ENCODE measurements around the gene SEMA3C.

The SEMA3C gene

DNA sequence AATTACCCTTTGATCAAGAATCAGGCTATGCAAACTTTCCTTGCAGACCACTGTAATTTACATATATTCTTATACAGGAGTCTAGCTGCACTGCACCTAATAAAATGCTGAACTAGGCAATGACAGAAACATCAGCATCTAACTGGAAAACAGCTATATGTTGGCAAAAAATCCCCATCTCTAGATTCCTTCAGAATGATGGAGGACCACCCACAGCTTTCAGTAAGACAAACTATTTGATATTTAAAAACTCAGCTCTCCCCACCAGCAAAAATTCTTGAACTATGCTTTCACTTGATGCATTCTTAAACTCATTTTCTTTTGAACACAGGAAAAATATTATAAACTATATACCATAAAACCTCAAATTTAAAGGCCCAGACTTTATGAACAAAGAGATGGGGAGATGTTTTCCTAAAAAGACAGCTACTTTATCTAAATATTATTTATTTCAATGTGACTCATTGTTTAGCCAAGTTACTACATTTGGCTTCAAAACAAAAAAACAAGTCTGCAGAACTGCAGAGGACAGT is 77.4 kb downstream of the SEMA3C start:
- H3K9ac ChIP-seq (ENCODE audit: low read length): no peak overlapping the region
- no peaks in the 10 kb centered on the region for H3K9me3 ChIP-seq (ENCODE audit: low read length)
- H3K36me3 ChIP-seq (ENCODE audit: insufficient read depth, low read length): no peaks in the 10 kb centered on the region
- H3K27me3 ChIP-seq (ENCODE audit: control insufficient read depth in 1 of 2, insufficient read depth in 2 of 2, low read length in 2 of 2): no peaks in the 10 kb centered on the region
- no peak overlapping the region for H3K27ac ChIP-seq (ENCODE audit: low read depth, low read length)
- peaks cover 52% of the 10 kb centered on the region for H3K4me1 ChIP-seq (ENCODE audit: insufficient read depth, low read length)
- no peak overlapping the region for H3K4me3 ChIP-seq (ENCODE audit: low read depth in 1 of 2, low read length in 2 of 2)

DNA sequence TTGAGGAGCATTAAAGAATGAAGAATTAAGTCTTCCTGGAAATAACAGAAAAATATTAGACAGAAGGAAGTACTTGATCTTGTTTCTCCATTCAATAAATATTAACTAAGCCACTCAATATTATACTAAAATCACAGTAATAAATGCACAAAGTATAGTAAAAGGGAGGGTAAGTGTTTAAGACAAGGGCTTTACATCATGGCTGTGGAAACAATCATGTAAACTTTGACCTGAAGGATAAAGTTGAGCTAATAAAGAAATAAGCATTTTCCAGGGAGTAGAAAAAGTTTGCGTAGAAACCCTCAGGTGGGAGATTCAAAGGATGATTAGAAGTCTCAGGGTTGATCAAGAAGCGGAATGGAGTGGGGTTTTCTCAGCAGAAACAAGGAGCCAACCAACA is 78.2 kb downstream of the SEMA3C start:
- Histone ChIP-seq H3K9me3 (ENCODE audit: low read length) (no peaks in the 10 kb centered on the region), H3K4me3 (ENCODE audit: low read depth in 1 of 2, low read length in 2 of 2) (no peak overlapping the region), H3K4me1 (ENCODE audit: insufficient read depth, low read length) (peaks cover 49% of the 10 kb centered on the region), H3K9ac (ENCODE audit: low read length) (no peak overlapping the region), H3K36me3 (ENCODE audit: insufficient read depth, low read length) (no peaks in the 10 kb centered on the region), H3K27ac (ENCODE audit: low read depth, low read length) (no peak overlapping the region), H3K27me3 (ENCODE audit: control insufficient read depth in 1 of 2, insufficient read depth in 2 of 2, low read length in 2 of 2) (no peaks in the 10 kb centered on the region)

DNA sequence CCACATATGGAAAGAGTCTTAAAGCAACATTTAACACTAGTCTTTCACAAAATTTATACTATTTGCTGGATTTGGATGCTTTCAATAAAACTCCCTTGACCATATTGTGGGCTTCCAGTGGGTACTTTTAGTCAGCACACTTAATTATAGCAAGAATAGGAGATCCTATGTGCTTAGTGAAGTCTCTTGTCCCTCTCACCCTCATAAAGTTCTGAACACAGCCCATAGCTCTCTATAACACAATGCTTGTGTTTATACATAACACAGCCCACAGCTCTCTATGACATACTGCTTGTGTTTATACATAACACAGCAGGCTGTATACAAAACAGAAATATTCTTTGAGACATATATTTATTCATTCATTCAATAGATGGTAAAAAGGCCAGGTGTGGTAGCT is 79.0 kb downstream of the SEMA3C start:
- Histone ChIP-seq H3K4me3 (ENCODE audit: low read depth in 1 of 2, low read length in 2 of 2) (no peak overlapping the region), H3K9ac (ENCODE audit: low read length) (no peak overlapping the region), H3K27ac (ENCODE audit: low read depth, low read length) (no peak overlapping the region), H3K9me3 (ENCODE audit: low read length) (no peaks in the 10 kb centered on the region), H3K36me3 (ENCODE audit: insufficient read depth, low read length) (no peaks in the 10 kb centered on the region), H3K27me3 (ENCODE audit: control insufficient read depth in 1 of 2, insufficient read depth in 2 of 2, low read length in 2 of 2) (no peaks in the 10 kb centered on the region), H3K4me1 (ENCODE audit: insufficient read depth, low read length) (peaks cover 44% of the 10 kb centered on the region)

DNA sequence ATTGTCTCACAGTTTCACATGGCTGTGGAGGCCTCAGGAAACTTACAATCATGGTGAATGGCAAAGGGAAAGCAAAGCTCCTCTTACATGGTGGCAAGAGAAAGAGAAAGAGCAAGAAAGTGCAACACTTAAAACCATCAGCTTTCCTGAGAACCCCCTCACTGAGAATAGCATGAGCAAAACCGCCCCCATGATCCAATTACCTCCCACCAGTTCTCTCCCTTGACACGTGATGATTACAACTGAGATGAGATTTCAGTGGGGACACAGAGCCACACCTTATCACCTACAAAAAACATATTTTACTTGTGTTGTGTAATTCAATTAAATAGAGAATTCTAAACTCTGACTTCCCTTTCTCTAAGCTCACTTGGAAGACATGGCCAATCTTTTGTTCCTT is 80.2 kb downstream of the SEMA3C start:
- peaks cover 52% of the 10 kb centered on the region for H3K4me1 ChIP-seq (ENCODE audit: insufficient read depth, low read length)
- H3K9me3 ChIP-seq (ENCODE audit: low read length): no peaks in the 10 kb centered on the region
- no peaks in the 10 kb centered on the region for H3K27me3 ChIP-seq (ENCODE audit: control insufficient read depth in 1 of 2, insufficient read depth in 2 of 2, low read length in 2 of 2)
- H3K27ac ChIP-seq (ENCODE audit: low read depth, low read length): no peak overlapping the region
- no peak overlapping the region for H3K4me3 ChIP-seq (ENCODE audit: low read depth in 1 of 2, low read length in 2 of 2)
- H3K9ac ChIP-seq (ENCODE audit: low read length): no peak overlapping the region
- H3K36me3 ChIP-seq (ENCODE audit: insufficient read depth, low read length): no peaks in the 10 kb centered on the region

DNA sequence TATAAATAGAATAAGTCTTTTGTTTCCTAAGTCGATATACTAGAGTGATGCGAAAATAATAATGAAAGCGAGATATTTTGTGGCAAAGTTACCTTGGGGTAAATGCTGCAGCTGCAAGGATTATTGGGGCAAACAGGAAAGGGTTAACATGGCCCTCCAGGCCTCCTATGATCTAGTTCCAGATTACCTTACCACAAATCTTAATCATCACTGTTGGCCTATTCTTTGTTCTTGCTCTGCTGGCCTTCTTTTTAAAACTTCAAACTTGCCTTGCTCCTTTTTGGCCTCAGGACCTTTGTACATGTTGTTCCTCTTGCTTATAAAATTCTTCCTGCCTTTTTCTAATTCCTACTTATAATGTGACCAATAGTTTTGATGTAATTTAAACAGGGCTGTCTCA is 81.5 kb downstream of the SEMA3C start:
- H3K4me1 ChIP-seq (ENCODE audit: insufficient read depth, low read length): peaks cover 43% of the 10 kb centered on the region
- H3K27me3 ChIP-seq (ENCODE audit: control insufficient read depth in 1 of 2, insufficient read depth in 2 of 2, low read length in 2 of 2): no peaks in the 10 kb centered on the region
- H3K9ac ChIP-seq (ENCODE audit: low read length): no peak overlapping the region

DNA sequence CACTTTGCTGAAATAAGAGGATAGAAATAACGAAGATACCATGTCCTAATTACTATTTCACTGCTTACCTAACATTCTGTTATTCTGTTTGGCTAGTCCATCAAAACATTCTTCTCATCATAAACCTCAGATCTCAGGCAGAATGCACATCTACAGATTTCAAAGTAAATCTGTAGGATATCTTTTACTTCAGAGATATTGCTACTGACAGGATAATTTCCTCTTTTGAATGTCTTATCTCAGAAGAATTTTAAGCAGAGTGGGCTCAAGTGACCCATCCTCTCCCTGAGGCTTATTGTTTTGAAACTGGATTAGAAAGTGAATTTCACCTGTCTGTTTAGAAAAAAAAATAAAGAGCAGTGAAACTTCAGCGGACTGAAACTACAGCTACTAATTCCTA is 83.6 kb downstream of the SEMA3C start:
- Histone ChIP-seq H3K4me3 (ENCODE audit: low read depth in 1 of 2, low read length in 2 of 2) (no peak overlapping the region), H3K27ac (ENCODE audit: low read depth, low read length) (no peak overlapping the region), H3K9me3 (ENCODE audit: low read length) (no peaks in the 10 kb centered on the region), H3K36me3 (ENCODE audit: insufficient read depth, low read length) (no peaks in the 10 kb centered on the region), H3K4me1 (ENCODE audit: insufficient read depth, low read length) (peaks cover 45% of the 10 kb centered on the region), H3K9ac (ENCODE audit: low read length) (no peak overlapping the region), H3K27me3 (ENCODE audit: control insufficient read depth in 1 of 2, insufficient read depth in 2 of 2, low read length in 2 of 2) (no peaks in the 10 kb centered on the region)

More for the DNA sequence above, 81.5 kb downstream of the SEMA3C start:
- Histone ChIP-seq H3K36me3 (ENCODE audit: insufficient read depth, low read length) (no peaks in the 10 kb centered on the region), H3K4me3 (ENCODE audit: low read depth in 1 of 2, low read length in 2 of 2) (no peak overlapping the region), H3K27ac (ENCODE audit: low read depth, low read length) (no peak overlapping the region), H3K9me3 (ENCODE audit: low read length) (no peaks in the 10 kb centered on the region)

DNA sequence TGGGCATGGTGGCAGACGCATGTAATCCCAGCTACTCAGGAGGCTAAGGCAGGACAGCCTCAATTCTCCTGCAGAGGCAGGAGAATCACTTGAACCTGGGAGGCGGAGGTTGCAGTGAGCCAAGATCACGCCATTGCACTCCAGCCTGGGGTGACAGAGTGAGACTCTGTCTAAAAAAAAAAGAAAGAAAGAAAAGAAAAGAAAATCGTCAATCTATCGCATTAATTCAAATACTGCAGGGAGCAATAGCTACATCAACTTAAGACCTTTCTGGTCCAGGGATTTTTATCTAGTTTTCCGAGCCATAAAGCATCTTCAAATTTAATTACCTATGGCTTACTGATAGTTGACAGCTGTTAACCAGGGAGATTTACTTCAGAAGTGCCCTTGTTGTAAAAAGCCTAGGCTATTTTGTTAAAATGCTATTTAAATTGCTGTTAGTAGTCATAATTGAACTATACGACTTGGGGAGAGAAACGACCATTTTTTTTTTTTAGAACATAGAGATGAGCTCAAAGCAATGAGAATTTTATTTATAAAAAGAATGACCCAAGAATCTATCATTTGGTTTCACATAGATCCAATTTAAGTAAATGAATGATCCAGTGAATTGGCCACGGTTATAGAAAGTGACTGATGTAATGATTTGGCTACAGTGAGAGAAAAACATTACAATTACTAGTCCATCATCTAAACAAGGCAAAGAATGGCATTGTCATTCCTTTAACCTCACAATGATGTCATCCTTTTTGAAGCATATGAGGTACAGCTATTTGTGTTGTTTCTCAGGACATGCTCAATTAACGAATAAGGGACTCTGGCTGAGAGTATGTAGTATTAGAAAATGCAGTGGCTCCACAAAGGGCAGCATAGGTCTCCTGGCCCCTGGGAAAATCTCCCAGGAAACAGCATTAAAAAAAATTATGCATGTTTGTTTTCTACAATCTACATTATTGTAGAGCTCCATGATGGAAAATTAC is 85.3 kb downstream of the SEMA3C start:
- H3K36me3 ChIP-seq (ENCODE audit: insufficient read depth, low read length): no peaks in the 10 kb centered on the region
- no peaks in the 10 kb centered on the region for H3K9me3 ChIP-seq (ENCODE audit: low read length)
- no peak overlapping the region for H3K9ac ChIP-seq (ENCODE audit: low read length)
- H3K4me1 ChIP-seq (ENCODE audit: insufficient read depth, low read length): peaks cover 49% of the 10 kb centered on the region
- H3K27ac ChIP-seq (ENCODE audit: low read depth, low read length): no peak overlapping the region
- H3K4me3 ChIP-seq (ENCODE audit: low read depth in 1 of 2, low read length in 2 of 2): no peak overlapping the region
- no peaks in the 10 kb centered on the region for H3K27me3 ChIP-seq (ENCODE audit: control insufficient read depth in 1 of 2, insufficient read depth in 2 of 2, low read length in 2 of 2)

DNA sequence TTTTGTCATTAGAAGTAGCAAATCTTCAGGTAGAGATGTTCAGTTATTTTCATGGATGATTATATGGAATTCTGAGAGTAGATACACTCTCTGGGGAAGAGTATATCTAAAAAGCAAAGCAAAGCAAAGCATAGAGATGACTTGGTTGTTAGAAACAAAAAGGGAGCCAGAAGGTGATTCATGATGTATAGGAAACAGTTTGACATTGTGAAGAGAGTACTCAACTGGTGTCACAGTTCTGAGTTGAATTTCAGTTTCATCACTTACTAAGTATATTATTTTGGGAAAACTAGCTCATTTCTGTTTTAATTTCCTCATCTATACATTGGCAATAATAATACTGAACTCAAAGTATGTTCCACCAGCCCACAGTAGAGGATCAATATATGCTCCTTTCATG is 86.8 kb downstream of the SEMA3C start:
- Histone ChIP-seq H3K4me1 (ENCODE audit: insufficient read depth, low read length) (peaks cover 55% of the 10 kb centered on the region), H3K27ac (ENCODE audit: low read depth, low read length) (no peak overlapping the region), H3K4me3 (ENCODE audit: low read depth in 1 of 2, low read length in 2 of 2) (no peak overlapping the region), H3K9me3 (ENCODE audit: low read length) (no peaks in the 10 kb centered on the region), H3K27me3 (ENCODE audit: control insufficient read depth in 1 of 2, insufficient read depth in 2 of 2, low read length in 2 of 2) (no peaks in the 10 kb centered on the region), H3K9ac (ENCODE audit: low read length) (no peak overlapping the region), H3K36me3 (ENCODE audit: insufficient read depth, low read length) (no peaks in the 10 kb centered on the region)

DNA sequence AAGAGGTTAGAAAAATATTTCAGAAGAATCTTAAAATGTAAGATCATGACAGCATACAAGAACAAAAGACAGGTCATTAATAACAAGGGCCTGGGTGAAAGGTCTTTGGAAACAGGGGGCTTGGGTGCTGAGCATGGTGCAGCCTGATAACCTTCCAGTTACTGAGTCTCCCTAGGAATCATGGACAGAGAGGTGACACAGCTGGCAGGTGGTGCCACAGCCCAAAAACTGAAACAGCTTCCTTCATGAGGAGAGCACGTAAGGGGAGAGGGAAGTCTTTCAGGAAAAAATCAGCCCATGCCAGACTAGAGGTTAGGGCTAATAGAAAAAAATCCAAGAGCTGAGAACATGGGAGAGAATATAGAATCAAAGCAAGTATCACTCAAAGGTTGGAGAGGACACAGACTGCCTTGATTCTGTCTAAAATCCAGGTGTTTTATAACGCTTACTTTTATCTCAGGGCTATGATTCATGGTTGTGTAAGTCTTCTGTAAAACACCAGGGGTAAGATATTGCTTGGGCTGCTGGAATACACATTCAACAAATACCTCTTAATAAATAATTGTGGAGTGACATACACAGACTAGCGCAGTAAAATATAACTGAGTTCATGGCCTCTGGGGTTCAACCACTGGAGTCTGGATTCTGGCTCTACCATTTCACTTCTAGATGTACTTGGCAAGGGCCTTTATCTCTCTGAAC is 88.1 kb downstream of the SEMA3C start:
- H3K27ac ChIP-seq (ENCODE audit: low read depth, low read length): peak overlapping the region; percentile 83
- H3K4me1 ChIP-seq (ENCODE audit: insufficient read depth, low read length): peaks cover 68% of the 10 kb centered on the region
- no peak overlapping the region for H3K4me3 ChIP-seq (ENCODE audit: low read depth in 1 of 2, low read length in 2 of 2)
- no peaks in the 10 kb centered on the region for H3K9me3 ChIP-seq (ENCODE audit: low read length)
- no peak overlapping the region for H3K9ac ChIP-seq (ENCODE audit: low read length)
- no peaks in the 10 kb centered on the region for H3K36me3 ChIP-seq (ENCODE audit: insufficient read depth, low read length)
- no peaks in the 10 kb centered on the region for H3K27me3 ChIP-seq (ENCODE audit: control insufficient read depth in 1 of 2, insufficient read depth in 2 of 2, low read length in 2 of 2)

DNA sequence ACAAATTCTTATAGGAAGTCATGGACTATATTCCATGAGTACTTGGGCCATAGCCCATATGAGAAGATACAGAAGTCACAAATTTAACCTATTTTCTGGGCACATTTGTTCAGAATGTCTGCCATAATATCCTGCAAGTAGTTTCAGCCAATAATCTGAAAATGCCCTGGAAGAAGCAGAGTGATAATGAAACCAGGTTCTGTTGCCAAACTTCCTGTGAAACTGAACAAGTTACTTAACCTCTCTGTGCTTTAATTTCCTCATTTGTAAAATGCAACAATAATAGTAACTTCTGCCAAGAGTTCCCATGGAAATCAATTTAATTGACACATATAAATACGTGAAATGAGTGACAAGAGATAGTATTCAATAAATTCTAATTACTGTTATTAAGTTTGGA is 88.8 kb downstream of the SEMA3C start:
- no peak overlapping the region for H3K27ac ChIP-seq (ENCODE audit: low read depth, low read length)
- no peak overlapping the region for H3K9ac ChIP-seq (ENCODE audit: low read length)
- no peaks in the 10 kb centered on the region for H3K9me3 ChIP-seq (ENCODE audit: low read length)
- peaks cover 75% of the 10 kb centered on the region for H3K4me1 ChIP-seq (ENCODE audit: insufficient read depth, low read length)
- H3K27me3 ChIP-seq (ENCODE audit: control insufficient read depth in 1 of 2, insufficient read depth in 2 of 2, low read length in 2 of 2): no peaks in the 10 kb centered on the region
- H3K4me3 ChIP-seq (ENCODE audit: low read depth in 1 of 2, low read length in 2 of 2): no peak overlapping the region
- H3K36me3 ChIP-seq (ENCODE audit: insufficient read depth, low read length): no peaks in the 10 kb centered on the region

DNA sequence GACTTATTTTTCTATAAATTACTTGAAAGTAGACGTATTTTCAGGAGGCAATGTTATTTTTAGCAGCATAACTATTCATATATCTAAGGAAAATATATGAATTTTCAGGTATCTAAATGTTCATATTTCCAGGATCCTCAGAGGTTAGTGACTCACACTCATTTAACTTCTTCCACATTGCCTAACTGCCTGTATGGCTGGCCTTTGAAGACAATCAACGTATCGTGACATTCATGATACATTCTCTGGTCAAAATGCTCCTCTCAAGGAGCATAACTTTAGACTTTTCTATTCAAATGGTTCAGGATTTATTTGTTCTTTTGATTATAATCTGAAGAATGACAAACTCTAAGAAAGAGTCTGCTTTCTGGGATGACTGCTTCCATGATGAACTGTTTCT is 89.3 kb downstream of the SEMA3C start:
- H3K4me1 ChIP-seq (ENCODE audit: insufficient read depth, low read length): peaks cover 77% of the 10 kb centered on the region
- no peak overlapping the region for H3K27ac ChIP-seq (ENCODE audit: low read depth, low read length)
- H3K36me3 ChIP-seq (ENCODE audit: insufficient read depth, low read length): no peaks in the 10 kb centered on the region

More for the DNA sequence above, 89.3 kb downstream of the SEMA3C start:
- Histone ChIP-seq H3K27me3 (ENCODE audit: control insufficient read depth in 1 of 2, insufficient read depth in 2 of 2, low read length in 2 of 2) (no peaks in the 10 kb centered on the region), H3K9me3 (ENCODE audit: low read length) (no peaks in the 10 kb centered on the region), H3K9ac (ENCODE audit: low read length) (no peak overlapping the region), H3K4me3 (ENCODE audit: low read depth in 1 of 2, low read length in 2 of 2) (no peak overlapping the region)
